ENCODE data around the gene SCN8A. TPM values are rescaled to one million over a fixed set of nuclear protein-coding genes. Genes with fewer than 3 reads are reported as not detected.
"Not testable (repeated sequence)": the region's sequence is repeated elsewhere in the genome, so short reads cannot be mapped to it uniquely, and the experiment has no call there.

Gene SCN8A
- total RNA-seq, 1 experiment from 2014 or later = 1.4 TPM

DNA sequence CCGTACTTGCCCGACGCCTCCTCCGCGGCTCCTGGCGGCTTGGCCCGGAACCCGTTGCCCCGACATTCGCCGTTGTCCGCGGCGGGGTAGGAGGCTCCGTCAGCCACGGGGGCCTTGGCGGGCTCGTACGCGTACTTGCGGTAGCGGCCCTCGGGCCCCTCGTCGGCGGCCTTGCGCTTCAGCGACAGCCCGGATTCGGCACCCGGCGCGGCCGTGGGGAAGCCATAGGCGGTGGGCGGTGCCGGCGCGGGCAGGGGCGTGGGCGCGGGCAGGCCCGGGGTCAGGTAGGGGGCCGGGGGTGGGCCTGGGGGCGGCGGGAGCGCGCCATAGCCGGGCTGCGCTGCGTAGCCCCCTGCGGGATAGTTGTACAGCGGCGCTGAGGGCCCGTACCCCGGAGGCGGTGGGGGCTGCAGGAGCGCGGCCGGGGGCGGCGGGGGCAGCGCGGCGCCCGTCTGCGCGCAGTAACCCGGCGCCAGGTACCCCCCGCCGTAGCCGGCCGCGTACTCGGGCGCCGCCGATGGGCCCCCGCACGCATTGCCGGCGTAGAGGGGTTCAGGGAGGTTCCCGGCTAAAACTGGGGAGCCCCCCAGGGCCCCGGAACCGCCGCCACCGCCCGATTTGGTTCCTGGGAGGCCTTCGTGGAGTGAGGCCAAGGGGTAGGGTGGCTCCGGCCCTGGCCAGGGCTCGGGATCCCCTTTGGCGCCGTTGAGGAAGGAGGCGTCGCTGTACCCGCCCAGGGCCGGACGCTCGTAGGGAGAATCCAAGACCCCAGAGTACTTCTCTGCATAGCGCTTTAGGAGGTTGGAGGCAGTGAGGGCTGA lies 230.6 kb downstream of the SCN8A start:
- no peak for DNase-seq
- H3K4me3 ChIP-seq = peak overlapping the region; percentile 83

DNA sequence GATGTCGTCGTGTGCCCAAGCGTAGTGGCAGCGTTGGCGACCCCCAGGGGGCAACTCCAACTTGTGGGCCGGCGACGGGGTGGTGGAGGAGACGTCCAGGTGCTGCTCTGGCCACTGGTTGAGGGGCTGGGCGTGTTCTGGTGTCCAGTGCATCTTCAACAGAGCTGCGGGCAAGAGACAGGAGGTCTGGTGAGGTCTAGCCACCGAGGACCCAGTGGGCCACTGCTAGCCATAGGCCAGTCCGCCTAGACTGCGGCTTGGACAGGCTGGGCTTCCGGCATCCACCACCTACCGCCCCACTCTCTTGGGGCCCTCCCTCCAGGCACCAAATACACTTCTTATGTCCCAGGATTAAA lies 231.2 kb downstream of the SCN8A start:
- H3K4me3 ChIP-seq = peak overlapping the region; percentile 34
- DNase-seq = no peak
- no peaks in the 10 kb centered on the region for H3K9me3 ChIP-seq

More for the DNA sequence above, 230.6 kb downstream of the SCN8A start:
- Histone ChIP-seq H3K27me3 (no peaks in the 10 kb centered on the region), H3K9me3 (no peaks in the 10 kb centered on the region), H3K36me3 (no peaks in the 10 kb centered on the region)

DNA sequence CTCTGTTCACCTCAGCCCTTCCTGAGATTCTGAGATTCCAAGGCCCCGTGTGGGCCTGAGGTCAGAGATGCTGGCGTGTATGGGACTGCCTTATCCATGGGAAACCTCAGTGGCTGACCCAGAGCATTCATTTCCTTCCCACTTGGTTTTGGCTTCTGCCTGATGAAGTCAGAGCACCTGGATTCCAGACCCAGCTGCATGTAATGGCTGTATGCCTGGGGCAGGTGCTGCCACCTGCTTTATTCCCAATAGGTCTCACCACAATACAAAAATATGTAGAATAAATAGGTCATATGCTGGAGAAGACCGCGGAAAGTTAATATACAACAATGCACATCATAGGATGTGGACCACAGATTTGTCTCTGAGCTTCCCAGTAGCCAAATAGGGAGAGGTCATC lies 231.9 kb downstream of the SCN8A start:
- no peak for DNase-seq
- Histone ChIP-seq H3K36me3 (no peaks in the 10 kb centered on the region), H3K27me3 (no peaks in the 10 kb centered on the region), H3K9me3 (no peaks in the 10 kb centered on the region), H3K4me3 (no peak overlapping the region)

More for the DNA sequence above, 231.2 kb downstream of the SCN8A start:
- Histone ChIP-seq H3K27me3 (no peaks in the 10 kb centered on the region), H3K36me3 (no peaks in the 10 kb centered on the region)

DNA sequence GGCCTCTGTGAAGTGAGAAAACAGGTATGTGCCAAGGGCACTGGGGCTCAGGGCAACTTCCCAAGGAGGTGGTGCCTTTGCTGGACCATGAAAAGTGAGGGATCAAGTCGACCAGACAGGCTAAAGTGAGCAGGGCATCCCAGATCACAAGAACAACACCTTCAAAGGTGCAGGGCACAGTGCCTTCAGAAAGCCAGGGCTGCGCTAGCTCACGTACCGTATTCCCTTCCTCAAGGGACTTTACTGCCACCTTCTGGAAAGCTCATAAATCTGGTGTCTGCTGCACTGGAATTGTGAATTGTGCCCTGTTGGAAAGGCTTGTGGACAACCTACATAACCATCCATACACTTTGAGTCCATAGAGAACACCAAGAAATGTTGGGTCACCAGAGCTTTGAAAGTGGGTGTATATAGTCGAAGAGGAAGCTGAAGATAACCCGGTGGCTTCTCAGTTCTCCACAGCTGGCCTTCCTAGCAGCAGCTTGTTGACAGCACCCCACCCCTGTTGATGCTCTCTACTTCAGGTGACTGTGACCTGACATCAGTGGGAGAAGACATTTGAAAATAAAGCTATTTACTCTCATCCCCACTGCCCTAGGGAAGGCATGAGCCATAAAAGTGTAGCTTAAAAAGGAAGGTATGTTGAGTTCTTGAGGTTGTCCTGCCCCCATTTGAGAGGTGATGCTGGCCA lies 233.0 kb downstream of the SCN8A start:
- DNase-seq = no peak
- Histone ChIP-seq H3K4me3 (no peak overlapping the region), H3K36me3 (no peaks in the 10 kb centered on the region), H3K9me3 (no peaks in the 10 kb centered on the region), H3K27me3 (no peaks in the 10 kb centered on the region)

DNA sequence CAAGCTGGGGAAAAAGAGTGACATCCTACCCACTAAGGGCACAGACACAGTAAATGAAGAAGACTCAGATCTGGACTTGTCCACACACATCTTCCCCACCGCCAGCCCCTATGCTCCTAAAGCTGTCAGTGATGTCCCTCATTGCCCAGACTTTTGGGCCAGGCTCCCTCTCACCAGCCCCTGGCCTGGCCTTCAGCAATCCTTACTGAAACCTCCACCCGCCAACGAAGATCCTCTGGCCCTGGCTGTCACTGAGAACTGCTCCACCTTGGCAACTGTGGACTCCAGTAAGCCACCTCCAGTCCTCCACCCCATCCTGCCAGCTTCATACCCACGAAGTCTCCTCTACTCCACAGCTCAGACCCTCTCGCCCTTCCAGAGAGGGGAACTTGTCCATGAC lies 234.2 kb downstream of the SCN8A start:
- no peak for DNase-seq
- no peaks in the 10 kb centered on the region for H3K36me3 ChIP-seq
- H3K27me3 ChIP-seq = no peaks in the 10 kb centered on the region
- H3K9me3 ChIP-seq = no peaks in the 10 kb centered on the region
- H3K4me3 ChIP-seq = no peak overlapping the region

DNA sequence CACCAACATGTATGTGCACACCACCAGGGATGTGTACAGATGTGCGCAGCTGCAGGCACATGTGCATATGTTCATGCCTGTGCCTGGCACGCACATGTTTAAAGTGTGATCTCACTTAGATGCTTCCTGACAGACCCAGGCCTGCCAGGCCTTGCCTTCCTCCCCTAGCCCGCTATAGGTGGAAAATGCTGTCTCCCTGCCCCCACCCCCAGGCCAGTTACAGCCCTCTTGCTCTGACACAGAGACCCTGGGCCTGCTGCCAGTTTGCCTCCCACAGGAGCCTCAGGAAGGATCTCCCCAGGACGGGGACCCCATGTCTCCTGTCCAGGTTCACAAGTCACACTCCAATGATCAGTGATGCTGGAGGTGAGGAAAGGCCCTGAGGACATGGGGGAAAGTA lies 235.8 kb downstream of the SCN8A start:
- no peak for DNase-seq
- no peak overlapping the region for H3K4me3 ChIP-seq
- H3K27me3 ChIP-seq = no peaks in the 10 kb centered on the region
- H3K9me3 ChIP-seq = no peaks in the 10 kb centered on the region
- H3K36me3 ChIP-seq = no peaks in the 10 kb centered on the region

DNA sequence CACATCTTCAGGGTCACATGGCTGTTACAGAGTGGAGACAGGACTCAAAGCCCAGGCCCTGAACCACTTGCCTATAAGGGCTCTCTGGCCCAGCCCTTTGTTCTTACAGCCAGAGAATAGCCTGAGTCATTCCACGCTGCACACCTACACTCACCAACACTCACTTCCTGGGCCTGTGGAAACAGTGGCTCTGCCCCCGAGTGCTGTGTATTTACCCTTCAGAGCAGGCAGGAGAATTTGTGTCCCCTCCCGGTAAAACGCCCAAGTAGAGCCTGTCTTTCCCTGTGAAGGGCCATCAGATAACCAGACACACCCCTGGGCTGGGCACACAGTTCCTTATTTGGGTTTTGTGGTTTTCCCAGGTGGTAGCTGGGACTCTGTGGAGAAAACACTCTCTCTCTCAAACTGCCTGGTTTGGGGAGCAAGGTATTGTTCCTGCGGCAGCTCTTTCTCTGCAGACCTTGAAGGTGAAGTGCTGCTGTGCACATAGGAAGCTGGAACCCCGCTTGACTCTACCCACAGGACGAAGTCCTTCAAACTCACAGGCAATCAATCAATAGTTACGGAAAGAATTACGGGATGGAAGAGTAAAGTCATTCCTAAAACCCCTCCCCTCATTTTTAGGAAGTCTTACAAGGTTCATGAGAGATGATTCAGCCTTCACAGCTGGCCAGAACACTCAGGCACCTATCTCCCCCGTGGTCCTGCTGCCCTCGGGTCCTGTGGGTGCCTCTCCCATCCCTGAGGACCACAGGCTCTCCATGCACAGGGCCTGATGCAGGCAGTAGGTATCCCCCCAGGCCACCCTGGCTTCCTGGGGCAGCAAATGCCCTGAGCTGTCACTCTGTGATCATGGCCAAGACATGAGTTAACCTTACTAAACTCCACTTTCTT lies 237.1 kb downstream of the SCN8A start:
- Histone ChIP-seq H3K36me3 (no peaks in the 10 kb centered on the region), H3K4me3 (no peak overlapping the region), H3K27me3 (peaks cover 7% of the 10 kb centered on the region; the same call in 1 of the 2 replicates), H3K9me3 (no peaks in the 10 kb centered on the region)
- no peak for DNase-seq

DNA sequence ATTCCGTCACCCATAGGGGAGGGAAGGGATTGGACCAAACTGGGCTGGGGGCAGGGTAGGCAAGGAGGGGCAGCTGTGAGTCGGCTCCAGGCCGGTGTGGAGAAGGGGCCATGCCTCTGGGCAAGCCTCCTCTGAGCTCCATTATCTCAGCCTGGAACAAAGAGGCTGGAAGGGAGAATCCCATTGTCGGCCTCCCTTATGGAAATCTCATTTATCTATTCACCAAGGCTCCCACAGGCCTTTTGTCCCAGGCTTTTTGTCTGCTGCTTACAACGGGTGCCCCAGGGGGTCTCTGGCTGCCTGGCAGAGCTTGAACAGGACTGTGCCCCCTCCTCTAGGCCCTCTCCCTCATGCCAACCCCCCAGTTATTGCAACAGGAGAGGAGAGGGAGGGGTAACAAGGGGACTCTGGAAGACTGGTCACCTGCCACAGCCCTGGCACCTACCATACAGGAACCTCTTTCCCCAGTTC lies 238.0 kb downstream of the SCN8A start:
- Histone ChIP-seq H3K4me3 (no peak overlapping the region), H3K36me3 (no peaks in the 10 kb centered on the region), H3K27me3 (peaks cover 10% of the 10 kb centered on the region), H3K9me3 (no peaks in the 10 kb centered on the region)
- no peak for DNase-seq

DNA sequence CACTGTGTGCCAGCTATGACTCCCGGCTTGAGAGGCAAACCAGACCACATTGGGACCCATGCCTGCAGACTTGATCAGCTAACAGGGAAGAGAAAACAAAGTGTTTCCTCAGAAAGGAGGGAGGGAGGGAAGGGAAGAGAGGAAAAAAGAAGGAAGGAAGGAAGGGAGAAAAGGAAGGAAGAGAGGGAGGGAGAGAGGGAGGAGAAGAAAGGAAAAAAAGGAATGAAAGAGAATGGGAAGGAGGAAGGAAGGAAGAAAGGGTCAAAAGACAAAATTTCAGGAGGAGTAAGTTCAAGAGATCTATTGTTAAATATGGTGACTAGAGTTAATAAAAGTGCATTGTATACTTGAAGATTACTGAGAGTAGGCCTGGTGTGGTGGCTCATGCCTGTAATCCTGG lies 238.6 kb downstream of the SCN8A start:
- H3K36me3 ChIP-seq = no peaks in the 10 kb centered on the region
- peaks cover 10% of the 10 kb centered on the region for H3K27me3 ChIP-seq
- no peak overlapping the region for H3K4me3 ChIP-seq
- H3K9me3 ChIP-seq = no peaks in the 10 kb centered on the region
- no peak for DNase-seq

DNA sequence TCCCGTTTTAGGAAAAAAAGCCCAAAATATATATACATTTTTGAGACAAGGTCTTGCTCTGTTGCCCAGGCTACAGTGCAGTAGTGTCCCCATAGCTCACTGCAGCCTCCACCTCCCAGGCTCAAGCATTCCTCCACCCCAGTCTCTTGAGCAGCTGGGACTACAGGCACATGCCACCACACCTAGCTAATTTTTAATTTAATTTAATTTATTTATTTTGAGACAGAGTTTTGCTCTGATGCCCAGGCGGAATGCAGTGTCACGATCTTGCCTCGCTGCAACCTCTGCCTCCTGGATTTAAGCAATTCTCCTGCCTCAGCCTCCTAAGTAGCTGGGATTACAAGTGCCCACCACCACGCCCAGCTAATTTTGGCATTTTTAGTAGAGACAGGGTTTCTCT lies 240.8 kb downstream of the SCN8A start:
- not testable (repeated sequence) for H3K9me3 ChIP-seq, H3K4me3 ChIP-seq, H3K36me3 ChIP-seq, DNase-seq
- peaks cover 10% of the 10 kb centered on the region for H3K27me3 ChIP-seq

DNA sequence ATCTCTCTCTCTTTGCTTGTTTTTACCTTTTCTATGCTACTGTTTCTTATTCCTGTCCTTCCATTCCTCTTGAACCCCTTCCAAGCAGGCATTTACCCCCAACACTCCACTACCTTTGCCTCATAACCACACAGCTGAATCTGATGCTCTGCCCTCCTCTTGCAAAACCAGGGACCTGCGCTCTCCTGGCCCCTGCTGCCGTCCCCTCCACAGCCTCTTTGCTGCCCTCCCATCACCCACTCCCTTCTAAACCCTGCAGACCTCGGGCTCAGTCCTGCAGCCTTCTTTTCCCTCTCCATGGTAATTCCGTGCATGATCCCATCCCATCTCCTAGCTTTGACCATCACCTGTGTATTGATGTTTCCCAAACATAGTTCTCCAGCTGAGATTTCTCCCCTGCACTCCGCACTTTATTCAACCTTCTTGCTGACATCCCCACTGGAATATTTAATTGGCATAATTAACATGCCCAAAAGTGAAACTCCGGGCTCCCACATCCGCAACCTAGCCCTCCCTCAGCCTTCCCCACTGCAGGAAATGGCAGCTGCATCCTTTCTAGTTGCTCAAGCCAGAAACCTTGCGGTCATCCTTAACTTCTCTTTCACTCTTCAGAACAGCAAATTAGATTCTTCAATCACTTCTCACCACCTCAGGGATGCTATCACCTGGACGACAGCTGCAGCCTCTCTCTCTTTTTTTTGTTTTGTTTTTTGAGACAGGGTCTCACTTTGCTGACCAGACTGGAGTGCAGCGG lies 241.5 kb downstream of the SCN8A start:
- H3K27me3 ChIP-seq = peaks cover 10% of the 10 kb centered on the region
- no peaks in the 10 kb centered on the region for H3K36me3 ChIP-seq
- H3K9me3 ChIP-seq = no peaks in the 10 kb centered on the region
- no peak for DNase-seq
- no peak overlapping the region for H3K4me3 ChIP-seq

DNA sequence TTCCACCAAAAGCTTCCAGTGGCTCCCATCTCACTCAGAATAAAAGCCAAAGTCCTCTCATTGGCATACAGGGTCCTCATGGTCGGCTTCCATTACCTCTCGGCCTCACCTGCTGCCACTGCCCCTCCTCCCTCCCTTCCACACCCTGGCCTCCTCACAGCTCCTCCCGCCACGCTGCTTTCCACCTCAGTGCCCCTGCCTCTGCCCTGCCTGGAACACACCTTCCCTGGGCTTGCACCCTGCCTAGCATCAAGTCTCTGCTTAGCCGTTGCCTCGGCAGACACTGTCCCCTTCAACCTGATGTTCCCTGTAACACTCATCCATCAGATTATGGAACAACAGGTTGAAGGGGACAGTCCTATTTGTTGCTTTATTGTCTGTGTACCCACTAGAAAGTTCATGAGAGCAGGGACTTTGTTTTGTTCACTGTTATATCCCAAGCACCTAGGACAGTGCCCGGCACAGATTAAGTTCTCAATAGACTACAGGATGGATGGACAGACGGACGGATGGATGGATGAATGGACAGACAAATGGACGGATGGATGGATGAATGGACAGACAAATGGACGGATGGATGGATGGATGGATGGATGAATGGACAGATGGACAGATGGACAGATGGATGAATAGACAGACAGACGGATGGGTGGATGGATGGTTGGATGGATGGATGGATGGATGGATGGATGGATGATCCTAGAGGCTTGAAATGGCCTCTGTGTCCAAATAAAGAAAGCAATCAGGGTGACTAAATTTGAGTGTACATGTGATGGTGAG lies 242.6 kb downstream of the SCN8A start:
- peaks cover 10% of the 10 kb centered on the region for H3K27me3 ChIP-seq
- H3K36me3 ChIP-seq = no peaks in the 10 kb centered on the region
- H3K4me3 ChIP-seq = no peak overlapping the region
- no peak for DNase-seq
- no peaks in the 10 kb centered on the region for H3K9me3 ChIP-seq

DNA sequence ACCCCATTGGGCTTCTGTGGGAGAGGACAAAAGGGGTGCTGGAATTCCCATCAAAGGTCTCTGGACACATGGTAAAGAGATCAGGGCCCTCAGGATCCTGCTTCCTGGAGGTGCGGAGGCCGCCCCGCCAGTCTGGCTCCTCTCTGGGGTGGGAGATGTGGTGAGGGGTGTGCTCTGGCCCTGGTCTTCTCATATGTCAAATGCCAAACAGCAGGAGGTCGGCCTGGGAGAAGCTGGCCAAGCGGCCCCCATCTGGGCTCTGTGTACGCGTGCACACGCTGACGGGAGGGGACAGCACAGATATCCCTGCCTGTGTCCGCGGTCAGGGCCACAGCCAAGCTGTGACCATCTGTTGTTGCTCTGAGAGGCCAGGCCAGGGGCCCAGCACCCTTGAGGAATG lies 243.4 kb downstream of the SCN8A start:
- no peak for DNase-seq
- peaks cover 10% of the 10 kb centered on the region for H3K27me3 ChIP-seq
- no peaks in the 10 kb centered on the region for H3K9me3 ChIP-seq
- no peaks in the 10 kb centered on the region for H3K36me3 ChIP-seq
- no peak overlapping the region for H3K4me3 ChIP-seq

DNA sequence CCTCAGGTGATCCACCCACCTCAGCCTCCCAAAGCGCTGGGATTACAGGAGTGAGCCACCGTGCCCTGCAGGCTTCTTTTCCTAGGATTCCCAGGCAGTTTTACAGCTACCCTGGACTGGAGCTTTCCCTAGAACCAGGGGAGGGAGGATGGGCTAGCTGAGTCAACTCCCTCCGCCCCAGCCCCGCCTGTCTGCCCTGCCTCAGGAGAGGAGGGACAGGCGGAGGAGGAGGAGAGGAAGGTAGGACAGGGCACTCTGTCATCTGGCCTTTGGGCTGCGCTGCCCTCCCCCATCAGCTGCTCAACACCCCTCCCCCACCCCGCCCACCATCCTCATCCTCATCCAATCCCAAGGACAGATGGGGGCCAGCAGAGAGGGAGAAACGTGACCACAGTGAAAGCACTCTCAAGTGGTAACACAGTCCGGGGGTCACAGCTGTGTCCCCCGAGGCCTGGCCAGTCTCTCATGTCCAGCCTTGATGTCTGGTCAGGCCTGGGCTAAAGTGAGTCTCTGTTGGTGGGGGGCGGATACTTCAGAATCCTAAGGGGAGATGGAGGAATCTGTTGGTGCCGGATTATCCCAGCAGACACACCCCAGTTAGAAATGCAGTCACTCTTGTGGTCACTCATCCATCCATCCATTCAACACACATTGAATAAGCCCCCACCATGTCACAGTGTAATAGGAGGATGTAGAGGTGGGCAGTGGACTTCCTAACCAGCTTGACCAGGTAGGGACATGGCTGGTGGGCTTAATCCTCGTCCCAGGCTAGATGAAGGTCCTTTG lies 245.2 kb downstream of the SCN8A start:
- no peaks in the 10 kb centered on the region for H3K9me3 ChIP-seq
- DNase-seq = no peak
- no peak overlapping the region for H3K4me3 ChIP-seq
- peaks cover 10% of the 10 kb centered on the region for H3K27me3 ChIP-seq
- H3K36me3 ChIP-seq = no peaks in the 10 kb centered on the region

DNA sequence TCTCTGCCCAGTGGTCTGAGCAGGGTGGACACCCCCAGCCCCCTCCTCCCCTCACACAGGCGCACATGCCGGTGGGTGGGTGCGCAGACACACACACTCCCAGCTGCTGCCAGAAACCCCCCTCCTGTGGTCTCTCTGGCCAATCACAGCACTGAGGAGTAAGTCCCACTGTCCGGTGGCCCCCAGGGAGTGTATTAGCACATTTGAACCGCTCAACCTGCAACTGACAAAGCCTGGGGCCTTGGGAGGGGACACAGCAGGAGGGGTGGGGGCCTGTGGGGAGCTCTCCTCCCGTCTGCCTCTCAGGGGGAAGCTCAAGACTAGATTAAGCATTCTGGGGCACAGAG lies 245.8 kb downstream of the SCN8A start:
- DNase-seq = no peak
- H3K36me3 ChIP-seq = no peaks in the 10 kb centered on the region
- peaks cover 10% of the 10 kb centered on the region for H3K27me3 ChIP-seq
- no peak overlapping the region for H3K4me3 ChIP-seq
- H3K9me3 ChIP-seq = no peaks in the 10 kb centered on the region
